A549 (cell line): Measurements from ENCODE around the gene ASF1B. TPM values are rescaled to one million over a fixed set of nuclear protein-coding genes. Genes with fewer than 3 reads are reported as not detected.
A peak's percentile ranks its signal among the peaks of the same experiment; 100 is the strongest.

ENCODE experiments used
- ATAC-seq, 2 experiments: fragments of 200-7000 bp in 1 of 2; fragments of >200 bp in 1 of 2; cut with Nextera tagmentation in 1 of 2; cut with Tn5 transposase in 1 of 2; 3 replicates each; pipeline versions ENCODE4 v1.8.0 to v1.9.1; 2018 to 2020; ENCODE audit warnings: mild to moderate bottlenecking in 1 of 2, moderate library complexity in 1 of 2
- CTCF ChIA-PET: fragments of 300-600 bp; sonication (Branson Sonifier 250); formaldehyde crosslinking; extraction: SDS; loops from one replicate; lab custom pipeline; 2021; ENCODE audit warnings: antibody characterized with exemption, inconsistent platforms; lab: Yijun Ruan, JAX
- POLR2A ChIA-PET: fragments of 350-600 bp; formaldehyde crosslinking; extraction: SDS; loops from one replicate; lab custom pipeline; 2021; ENCODE audit warnings: antibody characterized with exemption, inconsistent platforms; lab: Yijun Ruan, JAX
- DNase-seq, 2 experiments: peaks; one replicate each; pipeline versions ENCODE4 v3.0.0 to v3.0.0-alpha.2; 2011 to 2016; ENCODE audit warnings: low read depth in 1 of 2, low spot score in 1 of 2
- FAIRE-seq: peaks from 2 replicates; lab custom pipeline; 2011; peaks lifted over from hg19 to GRCh38; lab: Jason Lieb, UNC
- H3K27ac ChIP-seq, 2 experiments: fragments of >200 bp; sonication (Bioruptor Twin); formaldehyde crosslinking; 3 replicates each; pipeline ENCODE4 v1.5.1; 2016 to 2017
- H3K4me1 ChIP-seq: fragments of >200 bp; sonication (Bioruptor Twin); formaldehyde crosslinking; 3 replicates; pipeline ENCODE4 v1.6.1; 2016
- H3K4me2 ChIP-seq: fragments of >200 bp; sonication (Bioruptor Twin); formaldehyde crosslinking; 3 replicates; pipeline ENCODE4 v1.6.1; 2016
- H3K4me3 ChIP-seq: fragments of >200 bp; sonication (Bioruptor Twin); formaldehyde crosslinking; 3 replicates; pipeline ENCODE4 v1.5.1; 2016
- H3K9me3 ChIP-seq: fragments of >200 bp; sonication (Bioruptor Twin); formaldehyde crosslinking; 3 replicates; pipeline ENCODE4 v1.6.1; 2016
- CEBPB ChIP-seq, 2 experiments: fragments of >200 bp in 1 of 2; sonication (Bioruptor Twin) in 1 of 2; formaldehyde crosslinking in 1 of 2; IDR thresholded peaks; 2 replicates each; pipeline ENCODE4 v1.6.1; 2012 to 2016
- CHD2 ChIP-seq: fragments of 150-350 bp; IDR thresholded peaks from 2 replicates; pipeline ENCODE4 v1.6.1; 2014; ENCODE audit warnings: low read length; ENCODE audit not compliant: partially characterized antibody
- CHD4 ChIP-seq: fragments of 200-600 bp; sonication (generic); IDR thresholded peaks from 2 replicates; pipeline ENCODE4 v1.6.1; 2016; ENCODE audit warnings: antibody characterized with exemption, mild to moderate bottlenecking, borderline replicate concordance
- ELK1 ChIP-seq: fragments of 150-350 bp; IDR thresholded peaks from 2 replicates; pipeline ENCODE4 v1.6.1; 2014; ENCODE audit warnings: low read depth, mild to moderate bottlenecking, low read length
- EP300 ChIP-seq, 2 experiments: fragments of >200 bp; sonication (Bioruptor Twin); formaldehyde crosslinking; IDR thresholded peaks; 2 replicates in 1 of 2; 3 replicates in 1 of 2; pipeline ENCODE4 v1.6.1; 2016 to 2017
- FOSB ChIP-seq: fragments of 250-450 bp; sonication (Bioruptor Pico); IDR thresholded peaks from 2 replicates; pipeline ENCODE4 v1.5.0; 2020; ENCODE audit warnings: mild to moderate bottlenecking, moderate library complexity
- FOXS1 ChIP-seq: fragments of 250-450 bp; sonication (Bioruptor Pico); IDR thresholded peaks from 2 replicates; pipeline ENCODE4 v1.5.0; 2020; ENCODE audit warnings: mild to moderate bottlenecking, moderate library complexity
- GATA3 ChIP-seq: IDR thresholded peaks from 2 replicates; pipeline ENCODE4 v1.6.1; 2012; ENCODE audit warnings: borderline replicate concordance
- HDAC2 ChIP-seq: fragments of 200-600 bp; sonication (generic); IDR thresholded peaks from 2 replicates; pipeline ENCODE4 v1.6.1; 2016
- HOXA7 ChIP-seq: fragments of 250-450 bp; sonication (Bioruptor Pico); IDR thresholded peaks from 2 replicates; pipeline ENCODE4 v1.5.0; 2020; ENCODE audit warnings: mild to moderate bottlenecking, moderate library complexity
- HOXB13 ChIP-seq: fragments of 250-450 bp; sonication (Bioruptor Pico); IDR thresholded peaks from 2 replicates; pipeline ENCODE4 v1.5.0; 2020; ENCODE audit warnings: low read depth, mild to moderate bottlenecking, moderate library complexity
- JUN ChIP-seq, 2 experiments: fragments of >200 bp; sonication (Bioruptor Twin); formaldehyde crosslinking; IDR thresholded peaks; 2 replicates in 1 of 2; 3 replicates in 1 of 2; pipeline ENCODE4 v1.6.1; 2016 to 2017
- JUNB ChIP-seq: fragments of >200 bp; sonication (Bioruptor Twin); formaldehyde crosslinking; IDR thresholded peaks from 2 replicates; pipeline ENCODE4 v1.6.1; 2016
- KDM1A ChIP-seq: fragments of 200-600 bp; sonication (generic); IDR thresholded peaks from 2 replicates; pipeline ENCODE4 v1.6.1; 2016; ENCODE audit warnings: low read depth, mild to moderate bottlenecking
- MYC ChIP-seq: IDR thresholded peaks from 2 replicates; pipeline ENCODE4 v1.6.1; 2012; ENCODE audit warnings: mild to moderate bottlenecking, inconsistent platforms, low read length, improper control_type of control experiment, borderline replicate concordance
- POLR2A ChIP-seq: IDR thresholded peaks from 2 replicates; pipeline ENCODE4 v1.6.1; 2012; ENCODE audit warnings: mild to moderate bottlenecking, low read length
- RAD21 ChIP-seq, 2 experiments: fragments of >200 bp in 1 of 2; sonication (Bioruptor Twin) in 1 of 2; formaldehyde crosslinking in 1 of 2; IDR thresholded peaks in 1 of 2; conservative IDR thresholded peaks in 1 of 2; 2 replicates in 1 of 2; 3 replicates in 1 of 2; pipeline ENCODE4 v1.6.1; 2012 to 2018; ENCODE audit warnings: inconsistent platforms in 1 of 2
- RARB ChIP-seq: fragments of 250-450 bp; sonication (Bioruptor Pico); IDR thresholded peaks from 2 replicates; pipeline ENCODE4 v1.8.0; 2021; ENCODE audit warnings: mild to moderate bottlenecking, moderate library complexity
- SMC3 ChIP-seq: fragments of >200 bp; sonication (Bioruptor Twin); formaldehyde crosslinking; IDR thresholded peaks from 3 replicates; pipeline ENCODE4 v1.6.1; 2018; ENCODE audit warnings: inconsistent platforms
- TFCP2L1 ChIP-seq: fragments of 250-450 bp; sonication (Bioruptor Pico); IDR thresholded peaks from 2 replicates; pipeline ENCODE4 v1.5.0; 2021; ENCODE audit warnings: mild to moderate bottlenecking
- ZC3H11A ChIP-seq: fragments of 450-650 bp; IDR thresholded peaks from 2 replicates; pipeline ENCODE4 v1.6.1; 2014; ENCODE audit warnings: antibody characterized with exemption, mild to moderate bottlenecking
- ZNF302 ChIP-seq: fragments of 250-450 bp; sonication (Bioruptor Pico); IDR thresholded peaks from 2 replicates; pipeline ENCODE4 v1.9.0; 2021; ENCODE audit warnings: inconsistent platforms, mild to moderate bottlenecking, moderate library complexity
- ZSCAN20 ChIP-seq: fragments of 250-450 bp; sonication (Bioruptor Pico); IDR thresholded peaks from 2 replicates; pipeline ENCODE4 v1.8.0; 2022; ENCODE audit warnings: mild to moderate bottlenecking, moderate library complexity
- WGBS: methylation state at CpG from one replicate; pipeline ENCODE4 v1.1.6; 2017; ENCODE audit errors: missing lambda C conversion rate; 5-methylcytosine and 5-hydroxymethylcytosine counted together
- polyA plus RNA-seq, 4 experiments: library from polyadenylated mRNA; depleted of rRNA in 3 of 4; stranded (reverse); fragments of >200 nt; fragmentation: RNase III in 1 of 4; extraction: RNeasy Plus Mini Kit Qiagen cat#74134 plus additional on column Dnase treatment in 1 of 4; gene quantifications; 2 replicates in 3 of 4; 3 replicates in 1 of 4; pipeline ENCODE4 v1.2.3, GENCODE V29; 2011 to 2017
- TF ChIP-seq, protein P1 (sequence below): fragments of >200 bp; sonication (Bioruptor Twin); formaldehyde crosslinking; IDR thresholded peaks from 3 replicates; pipeline ENCODE4 v1.5.1; 2016
- TF ChIP-seq, protein P2 (sequence below): IDR thresholded peaks from 2 replicates; pipeline ENCODE4 v1.6.1; 2012; ENCODE audit warnings: low read depth, borderline replicate concordance

The ASF1B gene
- polyA plus RNA-seq, 2 of the 4 experiments (the other 2 are of a cell fraction) = 12.1 to 46.2 TPM

DNA sequence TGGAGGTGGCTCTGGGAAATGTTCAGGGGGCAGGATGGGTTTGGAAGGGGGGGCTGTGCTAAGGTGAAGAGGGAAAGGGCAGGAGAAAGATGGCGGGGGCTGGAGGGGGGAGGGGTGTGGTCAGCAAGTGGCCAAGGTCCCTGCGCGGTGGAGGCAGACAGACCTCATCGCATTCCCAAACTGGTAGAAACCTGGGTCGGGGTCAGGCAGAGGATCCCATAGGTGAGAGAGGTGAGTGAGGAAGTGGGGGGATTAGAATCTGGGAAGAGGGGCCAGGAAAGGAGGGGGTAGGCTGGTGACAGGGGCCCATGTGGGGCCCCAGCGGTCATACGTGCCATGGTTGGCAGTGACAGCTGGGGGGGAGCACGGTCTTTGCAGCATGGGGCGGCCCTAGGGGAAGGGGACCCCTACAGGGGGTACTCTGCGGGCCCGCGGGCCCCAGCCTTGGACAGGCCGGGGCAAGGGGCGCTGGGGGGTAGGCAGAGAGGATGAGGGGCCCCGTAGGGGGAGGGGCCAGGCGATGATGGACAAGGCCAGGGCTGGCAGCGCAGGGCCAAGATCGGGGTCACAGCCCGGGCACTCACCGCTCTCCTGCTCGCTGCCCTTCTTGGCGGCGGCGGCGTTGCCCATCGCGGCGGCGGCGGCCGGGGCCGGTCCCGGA, 19.3 kb downstream of the ASF1B start:
- Histone ChIP-seq H3K4me1 (peaks cover 31% of the 10 kb centered on the region), H3K27ac (peak overlapping the region; percentile 74 to 91), H3K9me3 (no peaks in the 10 kb centered on the region), H3K4me3 (peak overlapping the region; percentile 75), H3K4me2 (peak overlapping the region; percentile 96)
- ChIA-PET POLR2A (interaction anchor here (1.3 kb wide), 1 partner anchor 20 kb away, joined by 8 read pairs; the partner anchor contains the start of gene ASF1B), CTCF (interaction anchor here (1.0 to 4.2 kb wide), 3 partner anchors 19 to 22 kb away, joined by 4 to 25 read pairs (median 18); partner anchors contain the start of gene ASF1B)
- no peak for FAIRE-seq
- ATAC-seq = peak in 1 of 2 experiments; percentile 26; a peak in 3 of 6 replicates
- DNase-seq = no peak
- WGBS = 2% methylated on average over 6 of the region's 33 CpGs
- TF ChIP-seq ELK1 = no peak
- TF ChIP-seq JUNB = no peak
- TF ChIP-seq HDAC2 = no peak
- no peak for TF ChIP-seq GATA3

DNA sequence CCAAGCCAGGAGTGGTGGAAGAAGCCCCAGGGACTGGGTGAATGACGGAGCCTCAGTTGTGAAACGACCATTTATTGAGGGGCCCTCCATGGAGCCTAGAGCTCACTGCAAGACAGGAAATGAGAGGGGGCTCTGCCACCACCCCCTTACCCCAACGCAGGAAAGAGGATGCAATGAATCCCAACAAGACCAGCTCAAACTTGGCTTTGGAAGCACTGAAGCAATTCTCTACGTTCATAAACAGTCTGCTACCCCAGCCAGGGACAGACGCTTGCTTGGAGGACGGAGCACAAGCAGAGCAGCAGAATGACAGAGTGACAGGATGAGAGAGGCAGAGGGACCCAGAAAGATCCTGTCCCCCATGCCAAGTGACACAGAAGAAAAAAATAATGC, 19.9 kb downstream of the ASF1B start:
- POLR2A ChIA-PET = no interaction called here
- FAIRE-seq = no peak

GRCh38 chr19:14115756-14116155, 20.6 kb downstream of the ASF1B start:
- FAIRE-seq (no peak), ATAC-seq (no peak), DNase-seq (no peak)
- peaks cover 31% of the 10 kb centered on the region for H3K4me1 ChIP-seq
- H3K4me3 ChIP-seq = no peak overlapping the region
- CTCF ChIA-PET = interaction anchor here (0.7 to 4.2 kb wide), 7 partner anchors 14 to 243 kb away, joined by 3 to 25 read pairs (median 4); partner anchors contain the start of gene ASF1B
- POLR2A ChIA-PET = no interaction called here
- WGBS = 85% methylated on average over 4 of the region's 5 CpGs
- H3K4me2 ChIP-seq = peak overlapping the region; percentile 96; the same call in 1 of the 3 replicates
- no peaks in the 10 kb centered on the region for H3K9me3 ChIP-seq
- H3K27ac ChIP-seq = no peak overlapping the region
- TF ChIP-seq RAD21 (conservative IDR thresholded peaks at IDR 0.05 in 1 of 2, IDR thresholded peaks at IDR 0.05 in 1 of 2) (no peak), HOXB13 (CRISPR knock-in tag) (no peak), CHD4 (no peak), MYC (no peak), CHD2 (no peak), ZNF302 (no peak), JUNB (no peak), SMC3 (no peak), POLR2A (no peak), GATA3 (no peak), TFCP2L1 (CRISPR knock-in tag) (no peak), RARB (CRISPR knock-in tag) (no peak), HDAC2 (no peak), JUN (IDR thresholded peaks at IDR 0.05) (no peak), ZSCAN20 (CRISPR knock-in tag) (no peak), HOXA7 (CRISPR knock-in tag) (no peak), FOXS1 (no peak)
- TF ChIP-seq, protein P1, sequence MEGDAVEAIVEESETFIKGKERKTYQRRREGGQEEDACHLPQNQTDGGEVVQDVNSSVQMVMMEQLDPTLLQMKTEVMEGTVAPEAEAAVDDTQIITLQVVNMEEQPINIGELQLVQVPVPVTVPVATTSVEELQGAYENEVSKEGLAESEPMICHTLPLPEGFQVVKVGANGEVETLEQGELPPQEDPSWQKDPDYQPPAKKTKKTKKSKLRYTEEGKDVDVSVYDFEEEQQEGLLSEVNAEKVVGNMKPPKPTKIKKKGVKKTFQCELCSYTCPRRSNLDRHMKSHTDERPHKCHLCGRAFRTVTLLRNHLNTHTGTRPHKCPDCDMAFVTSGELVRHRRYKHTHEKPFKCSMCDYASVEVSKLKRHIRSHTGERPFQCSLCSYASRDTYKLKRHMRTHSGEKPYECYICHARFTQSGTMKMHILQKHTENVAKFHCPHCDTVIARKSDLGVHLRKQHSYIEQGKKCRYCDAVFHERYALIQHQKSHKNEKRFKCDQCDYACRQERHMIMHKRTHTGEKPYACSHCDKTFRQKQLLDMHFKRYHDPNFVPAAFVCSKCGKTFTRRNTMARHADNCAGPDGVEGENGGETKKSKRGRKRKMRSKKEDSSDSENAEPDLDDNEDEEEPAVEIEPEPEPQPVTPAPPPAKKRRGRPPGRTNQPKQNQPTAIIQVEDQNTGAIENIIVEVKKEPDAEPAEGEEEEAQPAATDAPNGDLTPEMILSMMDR = no peak

More for the DNA sequence above, 19.9 kb downstream of the ASF1B start:
- CTCF ChIA-PET = interaction anchor here (0.7 to 4.2 kb wide), 3 partner anchors 20 to 243 kb away, joined by 3 to 25 read pairs (median 18); partner anchors contain the start of gene ASF1B
- Histone ChIP-seq H3K4me3 (peak overlapping the region; percentile 75), H3K27ac (peak overlapping the region in 1 of 2 experiments; percentile 91; a peak in 3 of 6 replicates), H3K9me3 (no peaks in the 10 kb centered on the region), H3K4me1 (peaks cover 31% of the 10 kb centered on the region), H3K4me2 (peak overlapping the region; percentile 96)
- WGBS = 45% methylated on average over 6 of the region's 6 CpGs
- no peak for DNase-seq
- no peak for TF ChIP-seq FOSB
- TF ChIP-seq KDM1A = no peak
- TF ChIP-seq, protein P2, sequence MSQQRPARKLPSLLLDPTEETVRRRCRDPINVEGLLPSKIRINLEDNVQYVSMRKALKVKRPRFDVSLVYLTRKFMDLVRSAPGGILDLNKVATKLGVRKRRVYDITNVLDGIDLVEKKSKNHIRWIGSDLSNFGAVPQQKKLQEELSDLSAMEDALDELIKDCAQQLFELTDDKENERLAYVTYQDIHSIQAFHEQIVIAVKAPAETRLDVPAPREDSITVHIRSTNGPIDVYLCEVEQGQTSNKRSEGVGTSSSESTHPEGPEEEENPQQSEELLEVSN = no peak
- TF ChIP-seq FOXS1 = no peak
- TF ChIP-seq ZC3H11A = no peak
- no peak for TF ChIP-seq RARB (CRISPR knock-in tag)
- no peak for TF ChIP-seq CHD4
- no peak for TF ChIP-seq CEBPB (IDR thresholded peaks at IDR 0.05)
- TF ChIP-seq EP300 (IDR thresholded peaks at IDR 0.05) = no peak
- ATAC-seq = no peak
